Putamen (tissue), 1 donor: Measurements from ENCODE around the gene PPP2R2C.

Experiments used
- DNase-seq: peaks from one replicate; pipeline ENCODE4 v3.0.0-alpha.2; 2016; ENCODE audit warnings: low spot score

Gene PPP2R2C

GRCh38 chr4:6472387-6473263 lies at the start of gene PPP2R2C:
Gene PPP2R2C, minus strand, starts transcription at chr4:6472614. Its CDS starts 385 bp downstream, at chr4:6472229.
- no peak for DNase-seq

DNA sequence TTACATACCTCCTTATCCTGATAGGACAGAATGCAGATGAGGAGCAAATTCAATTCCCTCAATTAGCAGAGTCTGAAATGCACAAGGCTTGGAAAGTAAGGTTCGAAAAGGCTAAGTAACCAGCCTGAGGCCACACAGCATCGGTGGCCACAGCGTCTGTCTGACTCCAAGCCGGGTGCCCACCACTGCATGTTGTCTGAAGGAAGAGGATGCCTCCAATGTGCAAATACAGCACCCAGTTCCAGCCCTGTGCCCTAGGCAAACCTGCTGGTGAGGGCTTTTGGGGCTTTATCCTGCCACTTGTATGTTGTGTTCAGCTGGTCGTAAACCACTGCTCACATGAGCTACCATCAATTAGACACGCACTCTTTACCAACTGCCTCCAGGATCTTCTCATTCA lies 48.6 kb upstream of the PPP2R2C start:
- no peak for DNase-seq

GRCh38 chr4:6520051-6520636 lies 47.7 kb upstream of the PPP2R2C start:
- no peak for DNase-seq

GRCh38 chr4:6517171-6517570 lies 44.8 kb upstream of the PPP2R2C start:
- DNase-seq, result no peak

DNA sequence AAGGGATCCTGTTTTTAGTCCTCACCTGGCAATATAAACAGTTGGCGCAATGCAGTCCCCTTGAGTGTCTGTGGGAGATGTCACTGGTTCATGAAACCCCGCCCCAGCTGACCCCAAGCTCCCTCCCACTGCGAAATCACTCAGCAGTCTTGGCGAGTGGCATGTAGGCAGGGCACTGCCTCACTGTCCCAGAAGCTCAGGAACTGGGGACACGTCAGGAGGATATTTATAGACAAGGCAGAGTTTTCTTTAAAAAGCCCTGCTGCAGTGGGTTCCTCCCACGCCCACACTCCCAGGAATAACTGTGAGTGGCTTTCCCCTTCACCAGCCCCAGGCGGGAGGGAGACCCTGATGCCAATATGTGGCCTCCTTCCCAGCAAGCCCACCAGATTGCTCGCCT lies 44.3 kb upstream of the PPP2R2C start:
- peak; percentile 62 for DNase-seq

DNA sequence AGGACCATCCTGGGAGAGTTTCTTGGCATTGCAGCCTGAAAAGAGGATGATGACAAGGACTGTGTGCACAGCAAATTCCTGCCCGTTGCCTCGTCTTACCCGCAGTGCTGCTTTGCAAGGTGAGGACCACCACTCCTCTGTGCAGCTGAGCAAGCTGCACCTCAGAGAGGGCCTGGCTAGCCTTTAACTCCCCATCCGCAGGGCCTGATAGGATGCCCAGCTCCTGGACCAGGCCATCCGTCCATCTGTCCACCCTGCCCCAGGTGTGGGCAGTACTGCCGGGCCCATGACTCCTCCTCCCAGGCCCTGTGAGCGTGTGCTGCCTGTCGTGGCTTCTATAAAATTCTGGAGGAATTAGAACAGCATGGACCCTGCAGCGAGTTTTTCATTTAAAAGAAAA lies 43.9 kb upstream of the PPP2R2C start:
- no peak for DNase-seq

GRCh38 chr4:6513678-6514077 lies 41.3 kb upstream of the PPP2R2C start:
- peak; percentile 51 for DNase-seq

- peak; percentile 62 for DNase-seq
These were observed 37.2 kb upstream of the PPP2R2C start for GRCh38 chr4:6509587-6509986.

GRCh38 chr4:6507345-6507744 lies 34.9 kb upstream of the PPP2R2C start:
- no peak for DNase-seq

DNA sequence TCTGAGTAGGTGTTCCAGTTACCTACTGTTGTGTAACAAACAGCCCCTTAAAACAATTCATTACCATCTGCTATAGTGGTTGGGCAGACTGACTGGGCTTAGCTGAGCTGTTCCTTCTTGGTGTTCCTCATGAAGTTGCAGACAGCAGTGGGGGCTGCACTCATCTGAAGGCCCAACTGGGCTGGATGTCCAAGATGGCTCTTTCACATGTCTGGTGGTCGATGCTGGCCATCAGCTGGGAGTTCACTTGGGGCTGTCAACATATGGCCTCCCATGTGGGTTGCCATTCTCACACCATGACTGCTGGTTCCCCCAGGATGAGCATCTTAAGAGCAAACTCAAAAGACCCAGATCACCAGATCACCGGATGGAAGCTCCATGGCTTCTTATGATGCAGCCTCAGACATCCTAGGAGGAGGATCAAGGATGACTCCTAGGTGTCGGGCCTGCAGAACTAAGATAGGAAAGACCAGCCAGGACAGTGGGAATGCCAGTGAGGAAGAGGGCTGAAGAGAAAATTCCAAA lies 34.3 kb upstream of the PPP2R2C start:
- DNase-seq, result no peak

GRCh38 chr4:6504900-6505496 lies 32.6 kb upstream of the PPP2R2C start:
- DNase-seq, result no peak

DNA sequence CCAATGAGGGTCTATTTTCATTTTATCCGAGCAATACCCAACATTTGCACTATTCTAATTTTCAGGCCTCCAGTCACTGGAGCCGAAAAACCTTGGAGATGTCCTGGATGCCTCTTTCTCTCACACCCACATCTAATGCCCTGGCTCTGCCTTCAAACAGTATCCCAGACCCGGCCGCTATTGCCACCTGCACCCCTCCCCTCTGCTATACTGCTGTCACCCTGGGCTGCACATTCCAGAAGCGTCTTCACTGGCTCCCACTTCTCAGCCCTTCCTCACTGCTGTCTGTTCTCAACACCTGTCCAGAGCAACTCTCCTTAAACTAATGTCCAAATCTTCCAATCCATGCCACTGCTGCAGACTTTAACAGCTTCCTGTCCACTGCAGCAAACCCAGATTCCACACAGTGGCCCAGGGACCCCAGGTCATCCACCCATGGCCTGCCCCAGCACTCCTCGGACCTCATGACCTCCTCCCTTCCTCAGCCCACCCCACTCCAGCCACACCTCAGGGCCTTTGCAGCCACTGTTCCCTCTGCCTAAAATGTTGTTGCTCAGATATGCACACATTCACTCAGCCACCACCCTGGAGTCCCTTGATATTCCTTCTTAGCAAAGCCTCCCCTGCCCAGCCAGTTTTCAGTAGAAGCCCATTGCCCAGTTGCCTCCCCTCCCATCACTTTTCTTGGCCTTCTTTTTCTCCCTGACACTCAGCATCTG lies 30.5 kb upstream of the PPP2R2C start:
- no peak for DNase-seq

DNA sequence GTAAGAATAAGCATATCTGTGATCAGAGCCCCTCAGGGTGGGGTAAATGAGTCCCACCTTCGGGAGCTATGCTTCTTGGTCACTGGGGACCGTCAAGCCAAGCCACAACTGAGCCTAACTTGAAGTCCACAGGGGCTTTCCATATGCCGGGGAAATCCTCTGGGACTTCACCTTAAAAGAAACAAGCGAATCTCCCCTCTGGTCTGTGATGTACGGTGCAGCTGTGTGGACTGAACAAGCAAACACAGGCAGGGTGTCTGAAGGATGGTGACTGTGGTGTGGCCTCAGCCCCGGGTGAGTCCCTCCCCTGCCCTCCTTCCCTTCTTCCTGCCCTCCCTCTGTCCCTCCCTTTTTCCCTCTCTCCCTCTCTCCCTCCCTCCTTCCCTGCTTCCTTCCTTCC lies 29.7 kb upstream of the PPP2R2C start:
- DNase-seq, result no peak

DNA sequence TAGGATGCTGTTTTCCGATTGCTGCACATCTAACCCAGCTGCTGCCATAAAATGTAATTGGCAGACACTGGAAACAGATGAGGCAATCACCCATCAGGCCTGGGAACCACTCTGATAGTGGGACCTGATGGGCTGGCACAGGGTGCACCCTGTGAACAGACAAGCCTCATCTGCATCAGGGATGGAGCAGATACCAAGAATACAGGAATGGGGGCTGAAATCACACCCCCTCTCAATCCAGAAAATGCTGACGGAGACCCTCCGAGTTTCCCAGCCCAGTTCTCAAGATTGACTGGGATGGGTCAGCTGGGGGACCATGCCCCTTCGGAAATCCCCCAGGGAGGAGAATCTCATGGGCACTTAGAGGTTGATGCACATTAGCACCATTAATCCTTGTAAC lies 28.8 kb upstream of the PPP2R2C start:
- no peak for DNase-seq

DNA sequence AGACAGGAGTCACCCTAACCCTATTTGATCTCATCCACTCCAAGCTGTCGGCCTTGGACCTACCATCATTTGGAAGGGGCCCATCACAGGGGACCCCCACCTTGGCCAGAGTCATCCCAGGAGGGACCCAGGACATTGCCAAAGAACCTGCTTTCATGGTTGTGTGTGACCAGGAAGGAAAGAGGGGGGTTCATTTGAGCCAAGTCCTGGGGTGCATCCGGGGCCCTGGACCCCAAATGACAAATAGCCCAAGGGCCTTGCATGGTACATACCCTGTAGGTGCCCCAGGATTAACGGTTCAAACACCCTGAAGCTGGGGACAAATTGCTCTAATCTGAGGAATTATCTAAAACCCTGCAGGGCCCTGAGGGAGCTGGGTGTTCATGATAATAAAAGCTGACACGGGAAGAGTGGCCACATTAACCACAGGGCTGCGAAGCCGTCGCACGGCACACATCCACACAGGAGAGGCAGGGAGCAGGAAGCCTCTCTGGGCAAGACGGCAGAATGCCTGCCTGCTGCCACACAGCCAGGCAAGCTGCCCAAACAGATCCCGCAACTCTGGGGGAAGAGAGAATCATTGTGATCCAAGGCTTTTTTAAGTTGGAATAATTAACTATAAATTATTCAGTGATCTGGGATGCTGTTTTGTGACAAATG lies 28.2 kb upstream of the PPP2R2C start:
- DNase-seq, result no peak

DNA sequence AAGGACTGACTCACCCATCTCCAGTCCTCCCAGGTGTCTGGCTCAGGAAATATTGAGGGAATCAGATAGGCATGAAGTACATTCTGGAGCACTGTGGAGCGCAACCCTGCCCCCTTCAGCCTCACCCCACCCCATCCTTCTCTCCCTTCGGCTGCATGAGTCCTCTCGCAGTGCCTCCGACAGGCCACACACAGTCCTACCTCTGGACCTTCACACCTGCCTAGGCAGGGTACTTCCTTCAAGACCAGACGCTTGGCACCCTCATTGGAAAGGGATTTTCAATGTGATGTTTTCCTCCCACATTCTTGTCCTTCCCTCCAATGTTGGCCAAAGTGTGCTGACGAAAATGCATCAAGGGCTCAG lies 26.8 kb upstream of the PPP2R2C start:
- DNase-seq, result no peak

- DNase-seq, result no peak
These were observed 26.3 kb upstream of the PPP2R2C start for GRCh38 chr4:6498511-6499237.

DNA sequence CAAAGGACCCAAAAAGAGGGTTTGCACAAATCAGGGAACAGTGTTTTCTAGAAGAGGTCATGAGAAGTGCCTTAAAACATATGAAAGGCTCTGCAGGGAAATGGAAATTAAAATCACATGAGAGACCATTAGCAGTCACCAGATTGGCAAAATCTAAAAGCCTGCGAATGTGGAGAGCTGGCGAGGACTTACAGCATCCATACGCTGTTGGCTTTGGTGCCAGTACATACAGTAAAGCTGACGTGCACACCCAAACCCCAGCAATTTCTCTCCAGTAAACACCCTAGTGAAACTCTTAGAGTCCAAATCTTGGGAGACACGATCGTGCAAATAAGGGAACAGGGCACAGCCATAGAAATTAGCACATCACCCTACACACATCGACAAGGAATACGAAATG lies 25.4 kb upstream of the PPP2R2C start:
- no peak for DNase-seq

GRCh38 chr4:6495736-6496135 lies 23.3 kb upstream of the PPP2R2C start:
- no peak for DNase-seq

DNA sequence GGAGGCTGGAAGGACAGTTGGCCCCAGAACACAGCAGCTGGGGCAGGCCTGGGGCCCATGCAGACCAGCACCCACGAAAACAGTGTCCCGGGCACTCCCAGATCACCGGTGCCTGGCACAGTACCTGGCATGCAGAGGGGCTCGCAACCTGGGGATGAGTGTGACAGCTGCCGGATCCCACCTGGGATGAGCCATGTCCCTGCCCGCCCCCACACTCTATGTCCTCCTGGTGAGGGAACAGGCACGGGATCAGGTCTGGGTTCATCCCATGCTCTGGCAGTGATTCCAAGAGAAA lies 22.8 kb upstream of the PPP2R2C start:
- DNase-seq, result no peak
